Spleen (tissue), 7 donors: ENCODE data around the gene CCDC194.

Experiments
- POLR2A ChIP-seq, 3 donors: fragments of 450-650 bp; IDR thresholded peaks; one replicate each; pipeline ENCODE4 v1.5.1; 2017; ENCODE audit warnings: antibody characterized with exemption in 3 of 3, mild to moderate bottlenecking in 1 of 3
- TF ChIP-seq, protein P1 (sequence below), 11 experiments: fragments of 200-600 bp in 7 of 11; fragments of 450-650 bp in 4 of 11; sonication (generic) in 4 of 11; IDR thresholded peaks in 8 of 11; conservative IDR thresholded peaks in 3 of 11; 1 replicate in 7 of 11; 2 replicates in 4 of 11; pipeline versions ENCODE4 v1.4.0 to v1.8.0; 2016 to 2021; ENCODE audit warnings: antibody characterized with exemption in 11 of 11, inconsistent platforms in 4 of 11, mild to moderate bottlenecking in 1 of 11
- donor health status: DM: no; HTN: no; CAD: no; lungs with moderate emphysema.
- donor health status: DM: no; HTN: no; CAD: no.
- donor health status: DM: no; HTN: no; CAD: no.

DNA sequence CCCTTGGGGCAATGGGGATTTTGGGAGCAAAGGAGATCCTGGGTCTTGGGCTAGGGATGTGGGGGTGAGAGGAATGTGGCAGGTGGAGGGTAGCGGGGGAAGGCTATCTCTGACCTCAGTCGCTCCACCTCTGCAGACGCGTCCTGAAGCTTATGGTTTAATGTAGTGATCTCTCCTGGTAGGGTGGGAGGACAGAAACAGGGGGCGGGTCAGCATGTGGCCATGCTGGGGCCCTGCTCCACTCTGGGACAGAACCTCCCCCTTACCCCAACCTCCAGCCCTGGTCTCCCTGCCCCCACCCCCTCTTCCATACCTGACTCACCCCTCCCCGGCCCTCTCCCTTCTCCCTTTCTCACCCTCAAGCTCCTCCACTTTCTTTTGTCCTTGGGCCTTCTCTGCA, 10.0 kb upstream of the CCDC194 start:
- no peak for TF ChIP-seq POLR2A (IDR thresholded peaks at IDR 0.05)
- TF ChIP-seq, protein P1, sequence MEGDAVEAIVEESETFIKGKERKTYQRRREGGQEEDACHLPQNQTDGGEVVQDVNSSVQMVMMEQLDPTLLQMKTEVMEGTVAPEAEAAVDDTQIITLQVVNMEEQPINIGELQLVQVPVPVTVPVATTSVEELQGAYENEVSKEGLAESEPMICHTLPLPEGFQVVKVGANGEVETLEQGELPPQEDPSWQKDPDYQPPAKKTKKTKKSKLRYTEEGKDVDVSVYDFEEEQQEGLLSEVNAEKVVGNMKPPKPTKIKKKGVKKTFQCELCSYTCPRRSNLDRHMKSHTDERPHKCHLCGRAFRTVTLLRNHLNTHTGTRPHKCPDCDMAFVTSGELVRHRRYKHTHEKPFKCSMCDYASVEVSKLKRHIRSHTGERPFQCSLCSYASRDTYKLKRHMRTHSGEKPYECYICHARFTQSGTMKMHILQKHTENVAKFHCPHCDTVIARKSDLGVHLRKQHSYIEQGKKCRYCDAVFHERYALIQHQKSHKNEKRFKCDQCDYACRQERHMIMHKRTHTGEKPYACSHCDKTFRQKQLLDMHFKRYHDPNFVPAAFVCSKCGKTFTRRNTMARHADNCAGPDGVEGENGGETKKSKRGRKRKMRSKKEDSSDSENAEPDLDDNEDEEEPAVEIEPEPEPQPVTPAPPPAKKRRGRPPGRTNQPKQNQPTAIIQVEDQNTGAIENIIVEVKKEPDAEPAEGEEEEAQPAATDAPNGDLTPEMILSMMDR (IDR thresholded peaks at IDR 0.05 in 8 of 11, conservative IDR thresholded peaks at IDR 0.05 in 3 of 11), result no peak
